Heart left ventricle (tissue), 16 donors: ENCODE measurements around the gene TGFB1. TPM values are rescaled to one million over a fixed set of nuclear protein-coding genes. Genes with fewer than 3 reads are reported as not detected.

ENCODE experiments used
- ATAC-seq, 4 donors: fragments of 200-7000 bp; cut with Tn5 transposase; one replicate each; pipeline ENCODE4 v1.9.1; 2020 to 2022; ENCODE audit warnings: moderate library complexity in 4 of 4, mild to moderate bottlenecking in 3 of 4, moderate number of reproducible peaks in 1 of 4
- DNase-seq, 5 donors: peaks; one replicate each; pipeline ENCODE4 v3.0.0-alpha.2; 2020
- H3K27ac ChIP-seq, 12 donors: fragments of 200-600 bp; sonication (generic) in 4 of 12; one replicate each; pipeline versions ENCODE4 v1.5.0 to v1.8.0; 2016 to 2022; ENCODE audit warnings: mild to moderate bottlenecking in 2 of 12
- H3K27me3 ChIP-seq, 9 donors: fragments of 200-600 bp; sonication (generic) in 2 of 9; one replicate each; pipeline versions ENCODE4 v1.5.1 to v1.8.0; 2016 to 2022; ENCODE audit warnings: mild to moderate bottlenecking in 3 of 9
- H3K36me3 ChIP-seq, 9 donors: fragments of 200-600 bp; sonication (generic) in 2 of 9; one replicate each; pipeline versions ENCODE4 v1.5.0 to v1.8.0; 2018 to 2022; ENCODE audit warnings: mild to moderate bottlenecking in 2 of 9
- H3K4me1 ChIP-seq, 12 donors: fragments of 200-600 bp; sonication (generic) in 4 of 12; one replicate each; pipeline versions ENCODE4 v1.5.0 to v1.8.0; 2016 to 2022; ENCODE audit warnings: mild to moderate bottlenecking in 3 of 12
- H3K4me3 ChIP-seq, 12 donors: fragments of 200-600 bp; sonication (generic) in 4 of 12; one replicate each; pipeline versions ENCODE4 v1.5.0 to v1.8.0; 2017 to 2022; ENCODE audit warnings: mild to moderate bottlenecking in 9 of 12, moderate library complexity in 4 of 12
- H3K9me3 ChIP-seq, 12 donors: fragments of 200-600 bp; sonication (generic) in 4 of 12; one replicate each; pipeline versions ENCODE4 v1.5.0 to v1.8.0; 2016 to 2022; ENCODE audit warnings: mild to moderate bottlenecking in 1 of 12
- CTCF ChIP-seq, 12 donors: fragments of 200-600 bp; sonication (generic) in 4 of 12; IDR thresholded peaks; one replicate each; pipeline versions ENCODE4 v1.5.0 to v1.8.0; 2018 to 2022; ENCODE audit warnings: antibody characterized with exemption in 12 of 12, mild to moderate bottlenecking in 5 of 12
- POLR2A ChIP-seq, 2 donors: fragments of 450-650 bp; IDR thresholded peaks; one replicate each; pipeline ENCODE4 v1.6.1; 2017; ENCODE audit warnings: antibody characterized with exemption in 2 of 2, mild to moderate bottlenecking in 2 of 2, moderate library complexity in 2 of 2
- WGBS, 4 donors: extraction: QIAGEN DNeasy Blood & Tissue Kit in 2 of 4; methylation state at CpG; one replicate each; pipeline versions ENCODE4 v1.1.5 to v1.1.7; 2013 to 2018; 5-methylcytosine and 5-hydroxymethylcytosine counted together
- intact Hi-C, 10 donors: fragments of 100-400 bp; cut with DNase I; formaldehyde crosslinking; loops; one replicate each; pipeline versions ENCODE4 v1.11.1 to v1.14.2; 2022
- polyA plus RNA-seq, 2 donors: library from polyadenylated mRNA; stranded (reverse); fragments of 200-250 nt; gene quantifications; one replicate each; pipeline ENCODE4 v1.2.3, GENCODE V29; 2013
- total RNA-seq, 9 donors: library from RNA; depleted of rRNA in 2 of 9; stranded (reverse); fragments of >200 nt in 2 of 9; fragmentation: NEBNext Ultra II Directional in 3 of 9; extraction: Animal tissue kit (Norgen Biotek cat#: 25700) in 3 of 9; gene quantifications; one replicate each; pipeline versions ENCODE4 v1.1.0 to v1.2.4, GENCODE V29; 2016 to 2023
- donor health status: ischemic (EF 13 %, LVEDD 7.1; RV severe dilation, severe dysfunction).
- donor health status: healthy with polysubstance abuse.
- donor health status: DM: no; HTN: yes; CAD: no.
- donor health status: DM: no; HTN: no; CAD: no.
- donor health status: ischemic (EF 25% LVEDD 6.9; RV normal size, moderate dysfunction).
- donor health status: ischemic (EF 25% LVEDD 5.7; RV mildly dilated, moderate dysfunction).
- donor health status: healthy.
- donor health status: DM: yes; HTN: yes; CAD: no.
- donor health status: ischemic (EF 35%, LVEDD 5.7; RV mildly dilated, moderate dysfunction).
- donor health status: nonischemic (EF 11% LVEDD 7.7; RV severe dilation, severe dysfunction).
- donor health status: DM: yes; HTN: yes; CAD: no.
- donor health status: PGD.
- donor health status: ischemic (EF 29% LVEDD 5.4; RV normal size, mild dysfunction).
- donor health status: nonischemic (EF 23%, LVEDD 6.1; RV moderate dilation, normal function).

TGFB1 gene
- total and polyA plus RNA-seq, 11 donors = 9.4 to 68.8 (median 13.9) TPM

- peaks cover 0 to 12% (median 0%) of the 10 kb centered on the region in 9 donors for H3K36me3 ChIP-seq
- 83 to 91% (median 90%) methylated on average over 2 of the region's 2 CpGs for WGBS, 4 donors
- TF ChIP-seq CTCF (IDR thresholded peaks at IDR 0.05) (no peak), POLR2A (IDR thresholded peaks at IDR 0.05) (no peak)
- H3K4me3 ChIP-seq = peak overlapping the region in 1 of 12 donors; percentile 95
- no peak overlapping the region for H3K27ac ChIP-seq
- intact Hi-C loops = loop anchor here in 6 of 10 donors (2.0 to 5.0 kb wide), 3 partner anchors 38 to 43 kb away; partner anchors contain the start of genes DMAC2 (in 5 of the 6) and ERICH4 (in 1 of the 6)
- DNase-seq (no peak), ATAC-seq (no peak)
- peaks cover 4 to 58% (median 42%) of the 10 kb centered on the region in 12 donors for H3K4me1 ChIP-seq
- no peaks in the 10 kb centered on the region for H3K27me3 ChIP-seq
- no peaks in the 10 kb centered on the region for H3K9me3 ChIP-seq
Observed at GRCh38 chr19:41399525-41399924, 45.8 kb upstream of the TGFB1 start.

- intact Hi-C loops = loop anchor here in 6 of 10 donors (2.0 to 5.0 kb wide), 3 partner anchors 38 to 43 kb away; partner anchors contain the start of genes DMAC2 (in 5 of the 6) and ERICH4 (in 1 of the 6)
- WGBS, 4 donors = 70 to 83% (median 80%) methylated on average over 3 of the region's 3 CpGs
- ATAC-seq = no peak
- Histone ChIP-seq H3K27ac (peak overlapping the region in 3 of 12 donors; percentile 92 to 94 (median 93)), H3K27me3 (no peaks in the 10 kb centered on the region), H3K4me3 (peak overlapping the region in 9 of 12 donors; percentile 82 to 99 (median 93)), H3K4me1 (peaks cover 4 to 58% (median 41%) of the 10 kb centered on the region in 12 donors), H3K36me3 (peaks cover 0 to 12% (median 0%) of the 10 kb centered on the region in 9 donors), H3K9me3 (no peaks in the 10 kb centered on the region)
- TF ChIP-seq POLR2A (IDR thresholded peaks at IDR 0.05) (no peak), CTCF (IDR thresholded peaks at IDR 0.05) (no peak)
- DNase-seq = no peak
Observed at GRCh38 chr19:41399091-41399490, 45.4 kb upstream of the TGFB1 start.

DNA sequence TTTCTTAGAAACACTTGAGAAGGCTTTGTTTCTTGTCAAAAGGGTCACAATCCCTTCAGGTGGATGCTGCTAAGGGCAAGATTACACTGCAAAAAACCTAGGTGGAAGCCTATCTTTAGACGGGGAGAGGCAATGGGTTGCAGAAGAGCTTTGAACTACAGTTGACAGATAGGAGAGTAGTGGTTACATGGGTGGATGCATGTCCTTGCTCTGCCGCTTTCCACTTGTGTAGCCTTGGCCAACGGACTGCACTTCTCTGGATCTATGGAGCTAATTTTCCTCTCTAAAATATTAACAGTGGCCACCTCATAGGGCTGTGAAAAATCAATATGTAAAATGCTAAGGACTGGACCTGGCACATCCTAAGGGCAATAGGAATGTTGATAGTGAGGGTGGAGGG is 44.9 kb upstream of the TGFB1 start:
- Histone ChIP-seq H3K27me3 (no peaks in the 10 kb centered on the region), H3K9me3 (no peaks in the 10 kb centered on the region), H3K27ac (peak overlapping the region in 5 of 12 donors; percentile 90 to 98 (median 93)), H3K36me3 (peaks cover 0 to 12% (median 0%) of the 10 kb centered on the region in 9 donors), H3K4me3 (peak overlapping the region; percentile 61 to 99 (median 90)), H3K4me1 (peaks cover 4 to 54% (median 37%) of the 10 kb centered on the region in 12 donors)
- intact Hi-C loops = loop anchor here in 6 of 10 donors (2.0 to 5.0 kb wide), 3 partner anchors 39 to 44 kb away; partner anchors contain the start of genes DMAC2 (in 5 of the 6) and ERICH4 (in 1 of the 6)
- DNase-seq = no peak
- TF ChIP-seq CTCF (IDR thresholded peaks at IDR 0.05) (no peak), POLR2A (IDR thresholded peaks at IDR 0.05) (no peak)
- no peak for ATAC-seq
- WGBS, 4 donors = 33 to 47% (median 38%) methylated on average over 3 of the region's 3 CpGs

DNA sequence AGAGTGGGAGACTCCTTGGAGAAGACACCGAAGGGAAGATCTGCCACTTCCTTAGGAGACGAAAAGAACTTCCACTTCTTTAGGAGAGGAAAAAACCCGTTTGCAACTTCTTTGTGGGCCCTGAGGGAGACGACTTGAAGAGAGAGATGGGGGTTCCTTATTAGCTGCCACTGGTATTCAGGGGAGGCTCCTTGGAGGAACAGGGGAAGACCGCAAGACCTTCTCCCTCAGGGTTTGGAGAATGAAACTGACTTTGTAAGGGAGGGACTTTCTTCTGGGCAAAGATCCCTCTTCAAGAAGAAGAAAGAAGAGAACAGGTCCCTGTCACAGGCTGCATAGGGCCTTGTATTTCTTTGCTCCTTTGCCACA is 44.3 kb upstream of the TGFB1 start:
- peaks cover 0 to 7% (median 0%) of the 10 kb centered on the region in 9 donors for H3K36me3 ChIP-seq
- TF ChIP-seq POLR2A (IDR thresholded peaks at IDR 0.05) (no peak), CTCF (IDR thresholded peaks at IDR 0.05) (no peak)
- ATAC-seq (no peak), DNase-seq (no peak)
- no peaks in the 10 kb centered on the region for H3K9me3 ChIP-seq
- H3K4me1 ChIP-seq = peaks cover 4 to 48% (median 34%) of the 10 kb centered on the region in 12 donors
- 0 to 1% (median 1%) methylated on average over 5 of the region's 5 CpGs for WGBS, 4 donors
- peak overlapping the region; percentile 83 to 98 (median 91) for H3K27ac ChIP-seq
- H3K4me3 ChIP-seq = peak overlapping the region; percentile 61 to 99 (median 90)
- intact Hi-C loops = loop anchor here in 6 of 10 donors (2.0 to 5.0 kb wide), 3 partner anchors 39 to 44 kb away; partner anchors contain the start of genes DMAC2 (in 5 of the 6) and ERICH4 (in 1 of the 6)
- H3K27me3 ChIP-seq = no peaks in the 10 kb centered on the region
